T-helper 2 cell treated with Interferon-gamma antibody and Interleukin-4, amounts not matched to agents 100 ng/mL and 5 ng/mL, for 36 hours (primary cell): ENCODE measurements around the gene KCNIP1. TPM values are rescaled to one million over a fixed set of nuclear protein-coding genes. Genes with fewer than 3 reads are reported as not detected.
"Not testable (repeated sequence)": the region's sequence is repeated elsewhere in the genome, so short reads cannot be mapped to it uniquely, and the experiment has no call there.

Source experiments
- intact Hi-C: fragments of 100-400 bp; cut with micrococcal nuclease; formaldehyde crosslinking; loops from one replicate; pipeline ENCODE4 v1.15.1; 2023
- total RNA-seq: library from RNA; stranded (reverse); gene quantifications from 2 replicates; pipeline ENCODE4 v1.2.3, GENCODE V29; 2022

KCNIP1 gene
- total RNA-seq, 1 donor from 2014 or later: not detected

GRCh38 chr5:170747357-170747756, 243.5 kb downstream of the KCNIP1 start:
- intact Hi-C loops: no loop called here

DNA sequence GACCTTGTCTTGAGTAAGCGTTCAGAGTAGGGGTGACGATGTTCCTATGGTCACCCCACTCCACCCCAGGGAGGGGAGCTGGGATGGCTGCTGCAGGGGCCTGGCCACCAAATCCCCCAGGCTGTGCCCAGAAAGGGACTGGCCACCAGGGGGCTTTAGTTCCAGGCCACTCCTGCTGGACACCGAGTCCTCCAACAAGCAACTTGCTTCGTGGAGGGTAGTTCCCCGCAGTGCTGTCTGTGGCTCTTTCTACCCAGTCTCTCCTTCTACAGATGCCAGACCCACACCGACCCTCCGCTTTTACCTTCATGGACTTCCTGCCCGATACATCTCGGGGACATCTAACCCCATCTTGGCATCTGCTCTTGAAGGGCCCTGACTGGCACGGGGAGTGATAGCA, 244.0 kb downstream of the KCNIP1 start:
- intact Hi-C loops: no loop called here

DNA sequence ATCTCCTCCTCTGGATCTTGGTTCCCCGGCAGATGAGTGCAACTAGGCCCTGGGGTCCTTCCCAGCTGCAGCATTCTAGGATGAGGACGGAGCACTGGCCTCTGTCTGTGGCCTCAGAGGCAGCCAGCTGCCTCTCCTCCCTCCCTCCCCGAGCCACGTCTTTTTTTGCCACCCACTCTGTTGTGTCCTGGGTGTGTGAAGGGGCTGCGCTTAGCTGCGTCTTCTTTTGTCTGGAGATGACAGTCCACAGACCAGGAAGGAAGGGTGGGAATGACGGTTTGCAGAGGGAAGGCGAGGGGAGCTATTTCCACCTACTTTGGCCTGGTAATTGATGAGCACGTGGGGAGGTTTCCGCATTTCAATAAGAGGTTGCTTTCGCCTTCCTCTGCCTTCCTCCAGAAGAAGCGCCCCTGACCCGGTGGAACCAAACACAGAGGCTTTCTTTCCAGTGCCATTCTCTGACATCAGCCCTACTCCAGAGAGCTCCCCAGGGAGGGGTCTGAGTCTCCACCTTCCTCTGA, 245.2 kb downstream of the KCNIP1 start:
- intact Hi-C loops: no loop called here

- intact Hi-C loops: no loop called here
Observed at GRCh38 chr5:170749911-170750431, 246.2 kb downstream of the KCNIP1 start.

- intact Hi-C loops: no loop called here
Observed at GRCh38 chr5:170750791-170751190, 247.0 kb downstream of the KCNIP1 start.

DNA sequence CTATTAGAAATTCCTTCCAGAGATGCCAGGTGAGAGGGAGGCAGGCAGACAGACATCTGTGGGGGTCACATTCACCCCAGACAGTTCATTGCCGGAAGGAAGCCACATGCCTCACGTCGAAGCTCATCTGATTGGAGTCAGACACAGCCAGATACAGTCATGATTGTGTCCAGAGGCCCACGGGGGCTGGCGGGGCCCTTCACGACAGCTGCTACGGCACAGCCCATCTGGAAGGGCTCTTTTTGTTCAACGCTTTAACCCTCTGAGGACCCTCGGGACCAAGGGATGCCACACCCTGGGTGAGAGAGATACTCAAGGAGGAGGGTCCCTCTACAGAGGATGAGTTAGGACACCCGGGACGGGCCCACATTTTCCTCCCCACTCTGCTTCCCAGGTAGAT, 247.8 kb downstream of the KCNIP1 start:
- intact Hi-C loops: no loop called here

DNA sequence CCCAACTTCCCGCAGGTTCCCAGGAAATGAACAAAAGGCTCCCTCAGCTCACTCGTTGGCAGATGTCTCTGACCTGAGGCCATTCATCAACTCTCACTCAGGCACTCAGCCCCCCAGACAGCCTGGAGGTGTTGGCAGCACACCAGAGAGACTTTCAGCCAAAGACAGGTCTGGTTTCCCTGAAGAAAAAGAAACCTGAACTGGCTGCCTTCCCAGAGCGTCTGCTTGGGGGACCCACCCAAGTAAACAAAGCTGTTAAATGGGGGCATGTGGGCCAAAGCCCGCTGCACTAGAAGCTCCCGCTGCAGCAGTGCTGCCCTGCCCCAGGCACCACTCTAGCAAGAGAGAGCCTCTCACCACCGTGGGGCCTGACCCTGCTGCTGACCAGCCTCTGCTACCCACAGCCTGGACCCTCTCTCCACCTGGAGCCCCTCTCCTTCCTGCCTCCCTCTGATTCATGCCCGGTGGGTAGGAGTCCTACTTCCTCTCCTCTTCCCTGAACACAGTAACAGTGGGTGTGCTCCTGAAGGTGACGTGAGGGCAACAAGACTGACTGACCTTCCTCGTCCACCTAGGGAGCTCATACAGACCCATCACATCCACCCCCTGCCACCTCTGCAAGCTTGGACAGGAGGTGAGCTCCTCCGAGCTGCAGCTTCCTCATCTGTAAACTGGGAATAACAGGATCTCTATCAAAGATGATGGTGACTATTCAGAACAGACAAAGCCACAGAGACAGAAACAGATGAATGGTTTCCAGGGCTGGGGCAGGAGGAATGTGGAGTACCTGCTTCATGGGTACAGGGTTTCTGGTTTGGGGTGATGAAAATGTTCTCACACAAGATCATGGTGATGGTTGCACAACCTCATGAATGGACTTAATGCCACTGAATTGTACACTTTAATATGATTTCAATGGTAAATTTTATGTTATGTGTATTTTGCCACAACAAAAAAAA, 248.7 kb downstream of the KCNIP1 start:
- intact Hi-C loops: no loop called here

DNA sequence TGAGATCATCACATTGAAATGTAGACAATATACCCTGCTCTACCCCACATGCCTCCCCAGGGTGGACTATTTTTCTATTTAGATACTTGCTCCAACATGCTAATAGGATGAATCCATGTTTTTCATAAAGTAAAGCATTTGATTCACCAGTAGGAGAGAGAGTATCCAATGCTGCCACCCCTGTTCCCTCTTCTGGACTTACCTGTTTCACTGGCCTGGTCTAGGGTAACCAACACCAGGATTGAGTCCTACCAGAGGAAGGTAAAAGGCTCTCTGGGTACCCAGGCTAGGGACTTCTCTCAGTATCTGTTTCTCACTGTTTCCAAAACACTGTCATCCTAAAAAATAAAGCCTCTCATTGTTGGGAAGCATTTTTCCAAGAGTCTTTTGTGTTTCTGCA, 249.5 kb downstream of the KCNIP1 start:
- intact Hi-C loops: no loop called here

DNA sequence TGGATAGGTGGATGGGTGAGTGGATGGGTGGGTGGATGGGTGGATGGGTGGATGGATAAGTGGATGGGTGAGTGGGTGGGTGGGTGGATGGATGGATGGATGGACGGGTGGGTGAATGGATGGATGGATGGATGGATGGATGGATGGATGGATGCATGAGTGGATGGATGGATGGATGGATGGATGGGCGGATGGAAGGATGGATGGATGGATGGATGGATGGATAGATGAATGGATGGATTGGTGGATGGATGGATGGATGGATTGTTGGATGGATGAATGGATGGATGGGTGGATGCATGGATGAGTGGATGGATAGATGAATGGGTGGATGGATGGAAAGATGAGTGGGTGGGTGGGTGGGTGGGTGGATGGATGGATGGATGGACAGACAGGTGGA, 250.7 kb downstream of the KCNIP1 start:
- intact Hi-C loops: not testable (repeated sequence)

GRCh38 chr5:170755679-170756456, 252.0 kb downstream of the KCNIP1 start:
- intact Hi-C loops: no loop called here

DNA sequence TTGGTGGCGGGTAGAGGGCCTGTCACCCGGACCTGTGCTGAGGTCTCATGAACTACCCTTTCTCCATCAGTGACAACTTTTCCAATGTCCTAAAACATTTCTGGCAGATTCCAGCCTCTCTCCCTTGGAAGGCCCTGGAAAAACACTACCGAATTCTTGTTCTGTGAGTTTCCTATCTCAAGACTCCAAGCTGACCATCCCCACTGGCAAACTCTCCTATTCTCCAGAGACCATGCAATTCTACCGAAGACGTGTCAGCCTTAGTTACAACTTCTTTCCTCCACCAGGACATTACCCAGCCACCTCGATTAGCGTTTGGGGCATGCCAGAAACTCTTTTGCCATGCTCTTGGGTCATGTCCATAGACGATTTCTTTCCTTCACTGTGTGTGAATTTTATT, 252.9 kb downstream of the KCNIP1 start:
- intact Hi-C loops: no loop called here

GRCh38 chr5:170757182-170757601, 253.4 kb downstream of the KCNIP1 start:
- intact Hi-C loops: no loop called here

DNA sequence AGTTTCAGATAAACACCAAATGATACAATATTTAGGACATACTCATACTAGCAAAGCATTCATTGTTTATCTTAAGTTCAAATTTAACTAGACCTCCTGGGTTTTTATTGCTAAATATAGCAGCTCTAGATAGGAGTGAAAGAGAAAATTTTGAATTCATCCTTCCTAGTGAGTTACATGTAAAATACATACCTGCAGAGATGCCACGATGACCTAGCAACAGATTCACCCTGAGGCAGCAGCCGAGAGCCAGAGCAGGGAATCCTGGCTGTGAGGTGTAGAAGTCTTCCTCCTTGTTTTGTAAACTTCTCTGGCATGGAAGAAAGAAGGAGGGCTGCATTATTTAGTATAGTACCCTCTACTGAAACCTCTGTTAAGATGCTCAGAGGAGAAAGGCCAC, 253.8 kb downstream of the KCNIP1 start:
- intact Hi-C loops: no loop called here

DNA sequence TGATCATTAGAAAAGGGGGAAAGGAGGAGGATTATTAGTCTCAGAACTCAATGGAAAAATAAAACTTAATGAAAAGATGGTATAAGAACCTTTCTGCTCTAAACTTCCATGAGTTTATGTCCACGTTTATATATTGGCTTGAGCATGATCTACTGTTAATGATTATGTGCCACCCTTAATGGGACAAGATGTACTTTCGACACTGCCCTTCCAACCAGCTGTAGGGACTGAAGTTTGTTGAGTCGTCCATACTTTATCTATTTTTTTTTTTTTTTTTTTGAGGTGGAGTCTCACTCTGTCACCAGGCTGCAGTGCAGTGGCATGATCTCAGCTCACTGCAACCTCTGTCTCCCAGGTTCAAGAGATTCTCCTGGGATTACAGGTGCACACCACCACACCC, 254.7 kb downstream of the KCNIP1 start:
- intact Hi-C loops: no loop called here

DNA sequence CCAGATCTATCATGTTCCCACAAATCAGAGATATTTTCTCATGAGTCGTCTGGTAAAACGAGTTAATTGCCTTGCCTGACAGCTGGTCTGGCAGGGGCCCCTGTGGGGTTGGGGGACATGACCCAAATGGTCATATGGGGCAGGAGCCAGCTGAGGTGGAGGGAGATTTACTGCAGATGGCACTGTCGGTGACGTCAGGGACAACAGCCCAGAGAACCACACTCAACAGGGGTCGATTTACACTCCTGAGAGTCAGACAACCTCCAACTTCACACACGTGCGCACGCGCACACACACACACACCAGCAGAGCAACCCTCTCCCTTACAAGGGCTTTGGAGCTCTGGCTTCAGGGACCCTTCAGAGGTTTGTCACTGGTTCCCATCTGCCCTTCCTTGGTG, 256.3 kb downstream of the KCNIP1 start:
- intact Hi-C loops: no loop called here

DNA sequence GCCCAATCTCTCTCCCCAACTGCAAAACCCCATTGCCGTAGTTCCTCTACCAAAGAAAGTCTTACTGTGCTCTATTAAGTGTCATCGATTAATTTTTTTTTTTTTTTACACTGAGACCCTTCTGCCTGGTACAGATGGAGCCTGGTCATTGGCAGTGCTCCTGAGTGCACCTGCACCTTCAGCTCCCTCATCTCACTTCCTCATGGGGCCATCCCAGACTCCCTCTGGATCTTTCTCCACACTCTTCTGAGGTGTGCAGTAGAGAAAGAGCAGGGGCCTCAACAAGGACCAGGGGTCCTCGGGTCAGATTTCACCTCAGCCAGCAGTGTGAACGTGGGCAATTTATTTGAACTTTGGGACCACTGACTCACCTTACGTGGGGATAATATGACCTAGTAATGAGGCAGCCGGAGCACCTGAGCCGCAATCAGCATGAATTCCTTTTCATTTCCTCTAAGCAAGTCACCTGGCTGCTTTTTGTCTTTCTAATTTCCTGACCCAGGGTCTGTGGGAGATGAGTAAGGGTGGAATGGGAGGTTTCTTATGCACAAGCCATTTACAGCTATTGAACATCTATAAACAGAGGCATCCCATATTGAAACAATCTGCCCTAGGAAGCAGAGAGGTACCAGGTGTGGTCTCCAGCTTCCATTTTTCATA, 257.4 kb downstream of the KCNIP1 start:
- intact Hi-C loops: no loop called here

GRCh38 chr5:170761708-170762066, 257.9 kb downstream of the KCNIP1 start:
- intact Hi-C loops: no loop called here

DNA sequence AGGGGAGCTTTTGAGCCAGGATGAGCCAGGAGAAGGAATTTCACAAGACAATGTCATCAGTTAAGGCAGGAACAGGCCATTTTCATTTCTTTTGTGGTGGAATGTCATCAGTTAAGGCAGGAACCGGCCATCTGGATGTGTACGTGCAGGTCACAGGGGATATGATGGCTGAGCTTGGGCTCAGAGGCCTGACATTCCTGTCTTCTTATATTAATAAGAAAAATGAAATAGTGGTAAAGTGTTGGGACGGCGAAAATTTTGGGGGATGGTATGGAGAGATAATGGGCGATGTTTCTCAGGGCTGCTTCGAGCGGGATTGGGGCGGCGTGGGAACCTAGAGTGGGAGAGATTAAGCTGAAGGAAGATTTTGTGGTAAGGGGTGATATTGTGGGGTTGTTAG, 258.5 kb downstream of the KCNIP1 start:
- intact Hi-C loops: not testable (repeated sequence)

DNA sequence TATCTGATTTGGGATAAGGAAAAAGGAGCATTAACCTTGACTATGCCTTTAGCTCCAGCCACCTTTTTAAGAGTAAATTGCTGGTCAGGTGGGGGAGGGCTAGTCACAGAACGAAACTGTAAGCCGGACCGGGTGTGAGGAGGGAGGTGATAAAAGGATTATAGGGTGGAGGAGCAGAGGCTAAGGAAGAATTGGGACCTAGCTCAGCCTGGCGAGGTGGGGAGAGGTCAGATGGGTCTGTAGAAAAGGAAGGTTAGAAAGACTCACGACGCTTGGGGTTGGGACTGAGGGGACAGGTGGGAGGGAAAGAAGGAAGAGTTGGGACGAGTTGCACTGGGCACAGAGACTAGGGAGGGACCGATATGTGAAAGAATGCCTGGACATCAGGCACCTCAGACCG, 262.0 kb downstream of the KCNIP1 start:
- intact Hi-C loops: not testable (repeated sequence)

GRCh38 chr5:170769246-170769645, 265.4 kb downstream of the KCNIP1 start:
- intact Hi-C loops: no loop called here

- intact Hi-C loops: no loop called here
Observed at GRCh38 chr5:170769898-170770416, 266.1 kb downstream of the KCNIP1 start.
